ENCODE measurements around the gene ACADM. TPM values are rescaled to one million over a fixed set of nuclear protein-coding genes. Genes with fewer than 3 reads are reported as not detected.
"Not testable (repeated sequence)": the region's sequence is repeated elsewhere in the genome, so short reads cannot be mapped to it uniquely, and the experiment has no call there.

Gene ACADM
- polyA plus RNA-seq, 12 donors: 60.0 to 91.7 (median 74.4) TPM; not detected in 1

- no peak for DNase-seq
These were observed 65.5 kb downstream of the ACADM start for GRCh38 chr1:75789988-75790387.

- DNase-seq: no peak
These were observed 66.5 kb downstream of the ACADM start for GRCh38 chr1:75791022-75791421.

- DNase-seq: no peak
These were observed 67.6 kb downstream of the ACADM start for GRCh38 chr1:75792091-75792490.

GRCh38 chr1:75794382-75794781, 69.9 kb downstream of the ACADM start:
- no peak for DNase-seq

- DNase-seq: no peak
These were observed 71.2 kb downstream of the ACADM start for GRCh38 chr1:75795703-75796193.

- no peak for DNase-seq
These were observed 72.1 kb downstream of the ACADM start, which contains the start of gene MSH4 for GRCh38 chr1:75796376-75797272. Gene MSH4, plus strand, starts transcription at chr1:75796882. Its CDS starts 104 bp downstream, at chr1:75796986.

- DNase-seq: no peak
These were observed 72.7 kb downstream of the ACADM start for GRCh38 chr1:75797273-75797588.

GRCh38 chr1:75797606-75798216, 73.2 kb downstream of the ACADM start:
- DNase-seq: no peak

GRCh38 chr1:75801480-75801879, 77.0 kb downstream of the ACADM start:
- DNase-seq: not testable (repeated sequence)

GRCh38 chr1:75808921-75809320, 84.4 kb downstream of the ACADM start:
- no peak for DNase-seq

- not testable (repeated sequence) for DNase-seq
These were observed 85.6 kb downstream of the ACADM start for GRCh38 chr1:75810113-75810512.

GRCh38 chr1:75811211-75811981, 86.9 kb downstream of the ACADM start:
- no peak for DNase-seq

GRCh38 chr1:75812065-75812464, 87.6 kb downstream of the ACADM start:
- no peak for DNase-seq

Other genes with a start within 250 kb of the ACADM start
- gene SLC44A5, start 113.6 kb upstream of the ACADM start, polyA plus RNA-seq (ENCODE audit: insufficient read length in 12 of 12): 1 to 10 TPM in 4 of 12 donors, under 1 TPM in 7, not detected in 1; 0.28 to 3.2 (median 0.68) TPM
- 100 to 1,000 TPM in 3 of 12 donors, 10 to 100 TPM in 8, not detected in 1; 74.9 to 124 (median 94.9) TPM for gene RABGGTB, start 61.5 kb downstream of the ACADM start, polyA plus RNA-seq (ENCODE audit: insufficient read length in 12 of 12)
- gene MSH4, start 72.2 kb downstream of the ACADM start, polyA plus RNA-seq (ENCODE audit: insufficient read length in 12 of 12): 1 to 10 TPM in 1 of 12 donors, under 1 TPM in 9, not detected in 2; 0.28 to 1.1 (median 0.47) TPM
- not detected for gene ASB17, start 207.7 kb downstream of the ACADM start, polyA plus RNA-seq (ENCODE audit: insufficient read length in 12 of 12)